ENCODE measurements around the gene C14orf132.
"Not testable (repeated sequence)": the region's sequence is repeated elsewhere in the genome, so short reads cannot be mapped to it uniquely, and the experiment has no call there.

C14orf132 gene

GRCh38 chr14:96038920-96039632, at the start of gene C14orf132:
C14orf132 (plus strand) TSS chr14:96039362; CDS start chr14:96039501, 139 bp downstream.
- peak; percentile 5 to 9 for DNase-seq (ENCODE audit: low read depth in 2 of 2)

GRCh38 chr14:95993768-95994592, 45.2 kb upstream of the C14orf132 start:
- no peak for DNase-seq (ENCODE audit: low read depth in 2 of 2)

GRCh38 chr14:95994593-95994928, 44.6 kb upstream of the C14orf132 start:
- DNase-seq (ENCODE audit: low read depth in 2 of 2), result no peak

- no peak for DNase-seq (ENCODE audit: low read depth in 2 of 2)
Observed at GRCh38 chr14:95998656-95999055, 40.5 kb upstream of the C14orf132 start.

- no peak for DNase-seq (ENCODE audit: low read depth in 2 of 2)
Observed at GRCh38 chr14:96001866-96002497, 37.2 kb upstream of the C14orf132 start.

GRCh38 chr14:96002498-96002884, 36.7 kb upstream of the C14orf132 start:
- DNase-seq (ENCODE audit: low read depth in 2 of 2), result no peak

GRCh38 chr14:96011131-96011530, 28.0 kb upstream of the C14orf132 start:
- no peak for DNase-seq (ENCODE audit: low read depth in 2 of 2)

GRCh38 chr14:96011607-96012006, 27.6 kb upstream of the C14orf132 start:
- no peak for DNase-seq (ENCODE audit: low read depth in 2 of 2)

- DNase-seq (ENCODE audit: low read depth in 2 of 2), result not testable (repeated sequence)
Observed at GRCh38 chr14:96012757-96013156, 26.4 kb upstream of the C14orf132 start.

- no peak for DNase-seq (ENCODE audit: low read depth in 2 of 2)
Observed at GRCh38 chr14:96014176-96014575, 25.0 kb upstream of the C14orf132 start.

GRCh38 chr14:96016501-96017160, 22.5 kb upstream of the C14orf132 start:
- no peak for DNase-seq (ENCODE audit: low read depth in 2 of 2)

- DNase-seq (ENCODE audit: low read depth in 2 of 2), result no peak
Observed at GRCh38 chr14:96017882-96018281, 21.3 kb upstream of the C14orf132 start.

GRCh38 chr14:96027431-96028355, 11.5 kb upstream of the C14orf132 start:
- DNase-seq (ENCODE audit: low read depth in 2 of 2), result no peak

- DNase-seq (ENCODE audit: low read depth in 2 of 2), result no peak
Observed at GRCh38 chr14:96029089-96029645, 10.0 kb upstream of the C14orf132 start.

GRCh38 chr14:96030108-96030760, 8.9 kb upstream of the C14orf132 start:
- no peak for DNase-seq (ENCODE audit: low read depth in 2 of 2)

- no peak for DNase-seq (ENCODE audit: low read depth in 2 of 2)
Observed at GRCh38 chr14:96031691-96032090, 7.5 kb upstream of the C14orf132 start.

- DNase-seq (ENCODE audit: low read depth in 2 of 2), result no peak
Observed at GRCh38 chr14:96035456-96035855, 3.7 kb upstream of the C14orf132 start.

GRCh38 chr14:96037891-96038557, 1.1 kb upstream of the C14orf132 start:
- no peak for DNase-seq (ENCODE audit: low read depth in 2 of 2)

- no peak for DNase-seq (ENCODE audit: low read depth in 2 of 2)
Observed at GRCh38 chr14:96038558-96038919, 623 bp upstream of the C14orf132 start.

Measured in activated CD8-positive, alpha-beta memory T cell treated with anti-CD3 and anti-CD28 coated beads for 4 hours (primary cell).